Cardiac septum (tissue), 1 donor: ENCODE results near the gene SMARCE1. TPM values are rescaled to one million over a fixed set of nuclear protein-coding genes. Genes with fewer than 3 reads are reported as not detected.

Experiments used
- DNase-seq: peaks from one replicate; pipeline ENCODE4 v3.0.0-alpha.2; 2020; ENCODE audit warnings: low spot score
- intact Hi-C: fragments of 100-400 bp; cut with DNase I; formaldehyde crosslinking; loops from one replicate; pipeline ENCODE4 v1.14.0; 2022
- total RNA-seq: library from RNA; stranded (reverse); fragmentation: NEBNext Ultra II Directional; extraction: Animal tissue kit (Norgen Biotek cat#: 25700); gene quantifications from one replicate; pipeline ENCODE4 v1.2.1, GENCODE V29; 2021
- donor health status: DM: no; HTN: no; CAD: no.

Gene SMARCE1
- total RNA-seq, 1 donor from 2014 or later: 77.7 TPM

DNA sequence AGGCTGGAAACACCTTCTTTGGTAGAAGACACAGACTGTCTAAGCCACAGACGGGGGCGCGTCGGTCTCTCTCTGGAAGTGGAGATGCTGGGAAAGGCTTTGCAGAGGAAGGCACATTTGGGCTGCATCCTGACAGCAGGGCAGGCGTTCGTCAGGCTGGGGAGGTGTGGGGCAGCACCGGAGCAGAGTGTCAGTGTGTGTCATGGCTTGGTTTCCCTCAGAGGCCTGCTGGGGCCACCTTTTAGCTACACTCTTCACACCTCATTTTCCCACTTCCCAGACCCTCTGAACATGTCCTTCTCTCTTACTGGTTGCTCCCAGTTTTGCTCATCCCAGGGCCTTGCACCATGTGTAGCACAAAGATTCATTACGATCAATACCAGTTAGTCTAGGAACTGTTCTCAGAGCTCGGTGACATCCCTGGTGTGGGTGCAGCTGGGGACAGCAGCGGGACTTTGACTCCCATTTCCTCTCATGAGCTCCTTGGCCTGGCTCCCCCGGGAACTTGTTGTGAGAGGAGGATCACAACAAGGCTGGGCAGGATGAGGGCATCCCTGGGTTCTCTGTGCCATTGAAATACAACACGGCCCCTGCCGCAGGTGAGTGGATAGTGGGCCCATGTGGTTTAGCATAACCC lies 33.1 kb downstream of the SMARCE1 start:
- intact Hi-C loops: no loop called here

DNA sequence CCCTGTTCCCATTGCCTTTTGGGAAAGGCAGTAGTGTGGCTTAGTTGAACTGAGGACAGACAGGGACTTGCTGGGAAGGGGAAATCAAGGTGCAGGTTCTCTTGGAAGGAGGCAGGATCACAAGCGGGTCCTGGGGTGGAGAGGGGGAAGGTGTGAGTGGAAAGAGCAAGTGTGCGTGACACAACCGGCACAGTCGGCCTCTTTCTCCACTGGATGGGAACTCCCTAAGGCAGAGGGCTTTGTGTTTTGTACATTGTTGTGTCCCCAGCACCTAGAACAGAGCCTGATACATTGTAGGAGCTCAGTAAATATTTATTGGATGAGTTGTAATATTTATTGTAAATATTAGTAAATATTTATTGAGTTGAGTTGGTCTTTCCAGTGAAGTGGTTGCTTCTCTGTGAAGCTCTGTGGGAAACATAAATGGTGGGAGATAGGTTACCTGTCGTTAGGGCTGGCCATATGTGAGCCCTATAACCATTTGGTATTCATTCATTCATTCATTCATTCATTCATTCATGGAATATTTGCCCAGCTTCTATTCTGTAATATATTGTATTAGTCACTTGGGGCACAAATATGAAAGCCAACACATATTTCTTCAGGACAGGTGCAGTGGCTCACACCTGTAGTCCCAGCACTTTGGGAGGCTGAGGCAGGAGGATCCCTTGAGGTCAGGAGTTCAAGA lies 34.0 kb downstream of the SMARCE1 start:
- intact Hi-C loops: no loop called here
- no peak for DNase-seq

More for the DNA sequence above, 33.1 kb downstream of the SMARCE1 start:
- no peak for DNase-seq

- intact Hi-C loops: no loop called here
Observed at GRCh38 chr17:40612599-40613244, 34.9 kb downstream of the SMARCE1 start.

DNA sequence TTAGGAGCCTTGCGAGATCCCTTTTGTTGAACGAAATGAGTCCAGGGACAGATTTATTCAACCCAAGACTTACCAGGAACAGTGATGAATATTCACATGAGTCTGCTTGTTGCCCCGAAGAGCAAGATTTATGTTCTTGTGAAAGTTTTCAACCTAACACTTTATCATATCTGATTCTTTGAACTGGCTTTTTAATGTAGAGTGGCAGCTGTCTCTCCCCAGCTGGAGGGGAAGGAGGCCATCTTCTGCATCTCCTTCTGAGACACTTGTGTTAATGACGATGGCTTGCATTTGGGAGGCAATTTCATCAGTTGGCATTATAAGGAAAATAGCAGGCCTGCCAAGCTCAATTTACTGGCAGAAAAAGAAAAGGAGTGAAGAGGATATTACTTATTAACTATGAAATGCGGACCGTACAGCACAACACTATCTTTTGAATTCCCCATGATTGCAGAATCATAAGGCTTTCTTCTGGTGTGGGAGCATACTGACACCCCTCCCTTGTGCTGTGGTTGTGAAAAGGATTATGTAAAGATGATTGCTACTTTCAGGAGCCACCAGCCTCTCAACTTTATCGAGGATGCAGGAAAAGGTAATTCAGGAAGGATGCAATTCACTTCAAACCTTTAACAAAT lies 35.7 kb downstream of the SMARCE1 start:
- intact Hi-C loops: no loop called here
- DNase-seq: no peak

More at GRCh38 chr17:40612599-40613244, 34.9 kb downstream of the SMARCE1 start:
- DNase-seq: no peak

GRCh38 chr17:40610359-40610758 lies 37.3 kb downstream of the SMARCE1 start:
- DNase-seq: no peak
- intact Hi-C loops: no loop called here

GRCh38 chr17:40608061-40608581 lies 39.5 kb downstream of the SMARCE1 start:
- no peak for DNase-seq
- intact Hi-C loops: no loop called here

- no peak for DNase-seq
- intact Hi-C loops: no loop called here
Observed at GRCh38 chr17:40607641-40608040, 40.0 kb downstream of the SMARCE1 start.

DNA sequence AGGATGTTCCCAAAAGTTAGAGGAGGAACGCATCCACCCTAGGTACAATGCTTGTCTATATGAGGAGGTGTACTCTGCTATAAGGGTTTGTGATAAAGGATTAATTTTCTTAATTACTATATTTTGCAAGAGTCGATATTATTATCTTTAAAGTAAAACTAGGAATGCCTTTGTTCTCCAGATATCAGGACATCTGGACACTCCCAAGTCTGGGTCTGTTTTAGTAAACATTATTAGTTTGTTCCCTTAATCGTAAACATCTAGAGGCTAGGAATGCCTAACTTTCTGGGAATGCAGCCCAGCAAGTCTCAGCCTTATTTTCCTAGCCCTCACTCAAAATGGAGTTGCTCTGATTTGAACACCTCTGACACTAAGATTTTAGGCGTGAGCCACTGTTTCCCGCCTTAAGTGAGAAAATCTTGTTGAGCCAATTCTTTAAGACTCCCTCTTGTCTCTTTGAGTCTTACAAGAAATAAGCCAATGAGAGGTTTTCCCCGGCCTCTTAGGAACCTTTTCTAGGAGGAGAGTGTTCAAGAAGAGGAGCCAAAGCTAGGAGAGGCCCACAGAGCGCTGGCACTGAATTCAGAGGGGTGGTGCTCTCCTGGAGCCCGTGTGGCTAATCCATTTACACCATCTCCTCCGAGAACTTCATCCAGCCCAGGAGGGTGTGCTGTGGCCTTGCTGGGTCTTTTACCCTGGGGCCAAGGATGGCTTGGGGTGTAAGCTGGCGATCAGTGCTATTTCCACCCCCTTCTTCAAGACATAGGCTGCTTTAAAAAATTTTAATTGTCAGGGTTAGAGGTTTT lies 40.9 kb downstream of the SMARCE1 start:
- intact Hi-C loops: no loop called here
- DNase-seq: no peak

- DNase-seq: no peak
Observed at GRCh38 chr17:40605306-40605705, 42.3 kb downstream of the SMARCE1 start.

DNA sequence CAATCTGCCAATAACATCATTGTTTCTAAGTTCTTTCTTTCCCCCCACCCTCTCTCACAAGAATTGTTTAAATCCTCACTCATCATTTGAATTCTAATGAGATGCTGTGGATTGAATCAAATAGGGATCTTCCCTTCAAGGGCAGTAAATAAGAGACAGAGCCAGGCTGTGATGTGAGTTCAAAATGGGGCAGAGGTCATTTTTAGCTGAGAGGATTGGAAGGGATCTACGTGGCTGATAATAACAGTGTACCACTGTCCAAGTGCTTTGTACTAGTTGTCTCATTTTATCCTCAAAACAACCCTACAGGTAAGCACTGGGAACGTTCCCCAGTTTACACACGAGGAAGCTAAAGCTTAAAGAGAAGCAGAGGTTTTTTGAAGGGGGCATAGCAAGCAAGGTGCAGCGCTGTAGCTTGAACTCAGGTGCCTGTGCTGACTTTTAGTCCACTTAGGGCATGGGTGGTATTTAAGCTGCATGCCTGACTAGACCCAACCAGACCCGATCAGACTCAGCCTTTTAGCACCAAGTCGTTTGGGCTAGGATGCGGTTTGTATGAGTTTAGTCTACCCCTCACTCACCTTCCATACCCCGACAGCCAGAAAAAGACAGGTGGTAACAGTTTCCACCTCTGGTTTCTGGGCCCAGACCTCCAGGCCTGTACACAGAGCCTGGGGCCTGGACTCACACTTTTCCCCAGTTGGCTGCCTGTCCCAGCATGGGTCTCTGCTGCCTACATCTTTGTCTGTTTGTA lies 43.1 kb downstream of the SMARCE1 start:
- intact Hi-C loops: no loop called here
- no peak for DNase-seq

More at GRCh38 chr17:40605306-40605705, 42.3 kb downstream of the SMARCE1 start:
- intact Hi-C loops: no loop called here

DNA sequence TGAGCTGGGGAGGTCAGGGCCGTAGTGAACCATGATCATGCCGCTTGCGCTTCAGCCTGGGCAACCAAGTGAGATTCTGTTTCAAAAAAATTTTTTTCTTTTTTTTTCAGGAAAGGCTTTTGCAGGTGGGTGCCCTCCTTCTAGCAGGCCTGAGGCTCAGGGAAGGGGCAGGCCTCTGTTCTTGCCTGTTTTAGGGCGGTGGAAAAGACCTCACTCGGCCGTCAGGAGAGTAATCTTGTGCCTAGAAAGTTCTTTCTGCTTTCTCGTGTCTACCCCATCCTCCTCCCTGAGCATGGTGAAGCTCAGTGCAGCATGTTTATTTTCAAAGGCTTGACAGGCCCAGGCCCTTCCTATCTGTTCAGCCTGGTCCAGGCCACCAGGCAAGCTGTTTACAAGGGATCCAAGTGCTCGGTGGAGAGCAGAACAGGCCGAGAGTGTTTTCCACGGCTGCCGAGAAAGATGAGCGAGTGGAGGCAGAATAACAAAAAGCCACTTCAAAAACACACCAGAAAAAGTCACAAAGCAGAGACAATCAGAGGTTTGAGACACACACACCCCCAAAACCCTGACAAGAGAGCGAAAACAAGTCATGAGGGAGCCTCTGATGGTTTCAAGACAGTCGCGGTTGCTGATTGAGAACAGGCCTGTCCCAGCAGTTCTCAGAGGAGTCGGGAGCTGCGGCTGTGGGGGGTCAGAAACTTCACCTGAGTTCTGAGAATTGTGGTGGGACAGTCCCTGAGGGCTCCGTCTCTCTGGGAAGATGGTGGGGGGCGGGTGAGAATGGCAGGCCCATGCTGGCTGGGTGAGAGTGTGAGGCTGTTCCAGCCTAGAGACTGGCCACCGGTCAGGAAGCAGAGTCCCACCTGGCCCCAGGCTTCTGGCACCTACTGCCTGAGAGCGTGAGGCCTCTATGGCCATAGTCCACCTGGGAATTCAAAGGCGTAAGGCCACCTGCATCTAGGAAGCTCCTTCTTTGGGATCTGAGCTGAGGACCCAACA lies 44.9 kb downstream of the SMARCE1 start:
- intact Hi-C loops: no loop called here
- no peak for DNase-seq

- intact Hi-C loops: no loop called here
- no peak for DNase-seq
Observed at GRCh38 chr17:40600486-40601046, 47.1 kb downstream of the SMARCE1 start.

DNA sequence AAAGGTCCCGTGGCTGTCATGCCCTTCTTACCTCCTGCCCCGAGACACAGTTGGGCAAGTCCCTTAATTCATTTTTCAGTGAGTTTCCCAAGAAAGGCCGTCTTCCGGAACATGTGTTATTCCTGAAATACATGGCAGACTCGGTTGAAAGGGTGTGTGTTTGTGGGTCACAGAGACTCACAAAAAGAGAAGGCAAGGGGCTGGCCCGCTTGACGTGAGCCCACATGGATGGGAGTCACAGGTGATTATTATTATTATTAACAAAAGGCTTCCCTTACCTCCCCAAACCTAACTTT lies 48.2 kb downstream of the SMARCE1 start:
- intact Hi-C loops: no loop called here
- no peak for DNase-seq

GRCh38 chr17:40598619-40599467 lies 48.8 kb downstream of the SMARCE1 start:
- intact Hi-C loops: no loop called here
- no peak for DNase-seq

DNA sequence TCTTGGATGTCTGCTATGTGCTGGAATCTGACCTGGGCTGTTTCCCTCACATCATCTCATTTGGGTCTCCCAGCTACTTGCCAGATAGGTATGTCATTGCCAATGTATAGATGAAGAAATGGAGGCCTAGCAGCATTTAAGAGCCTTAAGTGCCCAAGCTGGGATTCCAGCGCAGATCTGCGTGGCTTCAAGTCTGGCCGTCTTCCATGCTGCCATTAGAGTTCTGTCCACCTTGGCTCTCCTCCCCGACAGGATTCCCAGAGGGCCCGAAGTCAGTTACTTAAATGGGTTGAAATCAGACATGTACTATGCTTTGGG lies 49.4 kb downstream of the SMARCE1 start:
- intact Hi-C loops: no loop called here

GRCh38 chr17:40597556-40598300 lies 49.9 kb downstream of the SMARCE1 start:
- DNase-seq: no peak
- intact Hi-C loops: no loop called here

More for the DNA sequence above, 49.4 kb downstream of the SMARCE1 start:
- DNase-seq: no peak
